HEK293T (cell line): ENCODE results near the gene TAOK3.

Source experiments
- ARNT ChIP-seq: fragments of 450-650 bp; IDR thresholded peaks from 2 replicates; pipeline ENCODE4 v1.6.1; 2017; ENCODE audit warnings: mild to moderate bottlenecking
- BHLHE40 ChIP-seq: fragments of 450-650 bp; IDR thresholded peaks from 2 replicates; pipeline ENCODE4 v1.6.1; 2016; ENCODE audit warnings: mild to moderate bottlenecking, moderate library complexity, borderline replicate concordance
- CTBP1 ChIP-seq: fragments of 450-650 bp; IDR thresholded peaks from 2 replicates; pipeline ENCODE4 v1.6.1; 2016; ENCODE audit warnings: borderline replicate concordance
- FOXA1 ChIP-seq: fragments of 450-650 bp; IDR thresholded peaks from 2 replicates; pipeline ENCODE4 v1.6.1; 2016; ENCODE audit warnings: mild to moderate bottlenecking
- HDGF ChIP-seq: fragments of 450-650 bp; IDR thresholded peaks from 2 replicates; pipeline ENCODE4 v1.6.1; 2017; ENCODE audit warnings: antibody characterized with exemption, borderline replicate concordance
- SUZ12 ChIP-seq: fragments of 450-650 bp; IDR thresholded peaks from 2 replicates; pipeline ENCODE4 v1.6.1; 2016; ENCODE audit warnings: mild to moderate bottlenecking
- TARDBP ChIP-seq: fragments of 450-650 bp; IDR thresholded peaks from 2 replicates; pipeline ENCODE4 v1.6.1; 2016

GRCh38 chr12:118356809-118357256, 15.9 kb downstream of the TAOK3 start:
- TF ChIP-seq HDGF (no peak), ARNT (no peak), BHLHE40 (no peak), TARDBP (no peak), CTBP1 (no peak), FOXA1 (no peak), SUZ12 (no peak)
